Islet of Langerhans (tissue), 1 donor: Measurements from ENCODE around the gene LRRC7.

Experiments
- FAIRE-seq: peaks from one replicate; lab custom pipeline; 2011; peaks lifted over from hg19 to GRCh38; lab: Jason Lieb, UNC

Gene LRRC7

GRCh38 chr1:69567652-69568420, at the start of gene LRRC7:
Gene LRRC7 (plus strand): TSS chr1:69567922. CDS start chr1:69568640, 718 bp downstream.
- no peak for FAIRE-seq

DNA sequence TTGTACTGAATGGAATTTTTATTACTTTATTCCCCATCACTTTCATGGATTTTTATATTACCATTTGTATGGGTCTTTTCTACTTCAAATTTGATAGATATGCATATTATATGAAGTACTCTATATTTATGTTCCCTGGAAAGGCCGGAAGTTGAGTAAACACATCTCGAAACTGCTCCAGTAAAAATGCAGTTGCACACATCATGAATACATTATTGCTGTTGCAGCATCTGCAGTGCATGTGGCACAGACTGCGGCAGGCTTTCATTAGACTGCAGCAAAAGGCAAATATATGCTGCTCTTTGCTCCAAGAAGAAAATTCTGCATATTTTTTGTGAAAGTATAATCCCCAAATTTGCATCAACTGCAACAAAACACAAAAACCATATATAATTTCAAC, 48.7 kb upstream of the LRRC7 start:
- no peak for FAIRE-seq

- no peak for FAIRE-seq
Measured at GRCh38 chr1:69520326-69520725, 47.4 kb upstream of the LRRC7 start.

DNA sequence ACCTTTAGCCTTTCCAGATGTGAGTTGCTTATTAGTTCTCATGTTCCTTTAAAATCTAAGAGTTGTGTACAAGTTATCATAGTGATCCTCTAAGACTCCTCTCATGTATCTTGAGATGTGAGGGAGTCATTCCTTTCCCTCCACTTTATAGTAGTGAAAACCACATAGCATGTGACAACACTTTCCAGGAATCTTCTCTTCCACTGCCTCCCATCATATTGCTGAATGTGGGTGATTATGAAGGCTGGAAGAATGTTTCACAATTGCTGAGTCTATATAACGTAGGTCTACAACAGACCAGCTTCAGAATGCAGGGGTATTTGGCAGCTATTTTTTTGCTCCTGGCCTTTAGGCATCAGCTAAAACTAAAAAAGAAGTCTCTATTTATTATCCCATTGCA, 44.7 kb upstream of the LRRC7 start:
- no peak for FAIRE-seq

DNA sequence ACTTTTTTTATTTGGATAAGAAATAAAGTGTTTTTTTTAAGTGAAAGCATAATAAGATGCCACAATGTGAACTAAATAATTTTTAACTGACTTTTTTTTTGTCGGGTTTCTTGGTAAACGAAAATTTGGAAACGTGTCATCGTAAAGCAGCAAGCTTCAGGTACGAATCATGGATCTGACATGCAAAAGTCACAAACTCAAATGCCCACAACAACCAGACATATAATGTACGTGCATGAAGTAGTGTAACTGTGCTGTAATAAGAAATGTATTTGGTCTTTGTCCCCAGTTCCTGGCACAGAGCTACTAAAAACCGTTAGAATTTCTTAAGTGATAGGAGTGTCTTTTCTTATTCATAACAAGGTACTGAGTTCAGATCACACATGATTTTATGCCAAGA, 44.3 kb upstream of the LRRC7 start:
- no peak for FAIRE-seq

DNA sequence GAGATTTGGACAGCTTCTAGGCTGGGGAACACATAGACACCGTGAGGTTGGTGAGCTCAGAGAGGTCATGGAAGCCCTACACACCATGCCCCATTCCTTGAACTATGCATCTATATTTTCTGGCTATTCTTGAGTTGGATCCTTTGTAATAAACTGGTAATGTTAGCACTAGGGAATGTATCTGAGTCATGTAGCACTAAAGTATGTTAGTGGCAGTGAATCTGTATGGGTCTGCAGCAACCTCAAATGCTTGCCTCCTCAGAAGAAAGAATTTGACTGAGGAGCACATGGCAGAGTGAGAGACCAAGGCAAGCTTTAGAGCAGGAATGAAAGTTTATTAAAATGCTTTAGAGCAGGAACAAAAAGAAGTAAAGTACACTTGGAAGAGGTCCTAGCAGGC, 43.7 kb upstream of the LRRC7 start:
- FAIRE-seq: no peak

GRCh38 chr1:69527273-69527672, 40.4 kb upstream of the LRRC7 start:
- no peak for FAIRE-seq

- FAIRE-seq: no peak
Measured at GRCh38 chr1:69528376-69528775, 39.3 kb upstream of the LRRC7 start.

GRCh38 chr1:69533343-69533742, 34.4 kb upstream of the LRRC7 start:
- FAIRE-seq: no peak

DNA sequence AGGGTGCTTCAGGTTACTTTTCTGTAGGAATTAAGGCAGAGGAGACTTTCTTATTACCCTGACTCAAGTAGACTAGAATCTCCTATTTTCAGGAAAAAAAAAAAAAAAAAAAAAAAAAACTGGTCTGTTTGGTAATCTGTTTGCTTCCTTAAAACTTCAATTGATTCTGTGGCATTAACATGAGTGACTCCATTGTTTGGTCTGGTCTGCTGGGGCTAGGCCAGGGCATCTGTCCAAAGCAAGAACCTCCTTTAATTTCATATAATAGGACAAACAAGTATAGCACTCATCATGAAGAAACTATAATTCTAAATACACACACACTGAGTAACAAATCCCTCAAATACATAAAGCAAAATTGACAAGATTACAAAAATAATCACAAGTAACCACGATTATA, 32.9 kb upstream of the LRRC7 start:
- FAIRE-seq: no peak

DNA sequence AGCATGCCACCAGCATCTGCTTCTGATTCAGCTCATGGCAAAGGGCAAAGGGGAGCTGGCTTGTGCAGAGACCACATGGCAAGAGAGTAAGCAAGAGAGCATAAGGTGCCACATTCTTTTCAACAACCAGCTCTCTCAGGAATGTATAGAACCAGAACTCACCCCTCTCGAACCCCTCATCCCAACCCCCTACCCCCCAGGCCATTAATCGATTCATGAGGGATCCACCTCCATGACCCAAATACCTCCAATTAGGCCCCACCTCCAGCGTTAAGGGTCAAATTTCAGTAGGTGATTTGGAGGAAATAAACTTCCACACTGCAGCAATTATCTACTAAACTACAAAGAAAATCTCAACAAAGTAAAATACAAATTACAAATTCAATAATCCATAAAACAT, 32.2 kb upstream of the LRRC7 start:
- no peak for FAIRE-seq

GRCh38 chr1:69540052-69540451, 27.7 kb upstream of the LRRC7 start:
- no peak for FAIRE-seq

- no peak for FAIRE-seq
Measured at GRCh38 chr1:69551476-69552324, 16.0 kb upstream of the LRRC7 start.

- no peak for FAIRE-seq
Measured at GRCh38 chr1:69553726-69554125, 14.0 kb upstream of the LRRC7 start.

- no peak for FAIRE-seq
Measured at GRCh38 chr1:69568421-69569174, 876 bp downstream of the LRRC7 start.

DNA sequence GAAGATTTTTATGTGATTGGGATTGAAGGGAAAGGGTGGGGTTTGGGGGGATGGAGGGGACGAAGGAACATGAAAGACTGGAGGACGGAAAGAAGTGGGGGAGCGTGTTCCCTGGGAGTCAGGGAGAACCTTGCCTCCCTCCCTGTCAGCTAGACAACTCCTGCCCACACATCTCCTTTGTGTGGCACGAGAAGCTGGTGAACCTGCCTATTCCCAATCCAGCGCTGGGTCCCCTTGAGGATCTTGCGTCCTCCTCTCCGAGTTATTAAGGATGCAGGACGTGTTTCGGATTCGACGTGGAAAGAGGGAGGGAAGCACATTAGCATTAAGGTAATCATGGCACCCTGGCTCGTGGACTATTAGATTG, 1.4 kb downstream of the LRRC7 start:
- no peak for FAIRE-seq

- no peak for FAIRE-seq
Measured at GRCh38 chr1:69569576-69570328, 2.0 kb downstream of the LRRC7 start.

DNA sequence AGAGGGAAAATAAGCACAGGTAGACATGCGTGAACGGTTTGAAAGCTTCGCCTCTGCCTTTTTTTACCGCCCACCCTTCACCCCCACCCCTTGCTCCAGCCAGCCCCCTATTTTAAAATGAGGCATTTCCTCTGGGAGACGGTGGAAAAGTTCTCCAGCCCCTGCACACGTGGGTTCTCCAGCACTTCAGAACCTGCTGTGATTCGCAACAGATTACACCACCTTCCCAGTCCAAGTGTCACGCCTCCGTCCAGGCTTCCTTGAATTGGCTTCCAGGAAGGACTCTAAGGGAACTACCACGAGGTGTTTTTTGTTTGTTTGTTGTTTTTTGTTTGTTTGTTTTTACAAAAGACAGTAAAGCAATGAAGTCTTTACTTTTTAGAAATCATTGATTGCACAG, 2.6 kb downstream of the LRRC7 start:
- FAIRE-seq: no peak

DNA sequence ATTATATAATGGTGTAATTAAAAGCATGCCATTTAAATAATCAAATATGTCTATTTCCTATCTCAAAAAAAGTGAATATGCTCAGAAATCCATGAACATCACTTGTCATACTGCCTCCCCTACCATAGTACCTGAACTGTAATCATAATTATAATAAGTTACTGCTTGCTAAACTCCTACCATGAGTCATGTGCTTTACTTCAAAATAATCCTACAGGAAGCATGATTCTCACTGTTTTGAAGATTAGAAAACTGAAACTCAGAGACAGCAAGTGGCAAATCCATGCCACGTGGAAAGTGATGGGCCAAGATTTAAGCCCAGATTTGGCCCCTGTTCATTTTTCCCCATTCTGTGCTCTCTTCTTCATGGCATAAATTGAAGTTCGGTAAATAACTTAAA, 5.2 kb downstream of the LRRC7 start:
- FAIRE-seq: no peak

DNA sequence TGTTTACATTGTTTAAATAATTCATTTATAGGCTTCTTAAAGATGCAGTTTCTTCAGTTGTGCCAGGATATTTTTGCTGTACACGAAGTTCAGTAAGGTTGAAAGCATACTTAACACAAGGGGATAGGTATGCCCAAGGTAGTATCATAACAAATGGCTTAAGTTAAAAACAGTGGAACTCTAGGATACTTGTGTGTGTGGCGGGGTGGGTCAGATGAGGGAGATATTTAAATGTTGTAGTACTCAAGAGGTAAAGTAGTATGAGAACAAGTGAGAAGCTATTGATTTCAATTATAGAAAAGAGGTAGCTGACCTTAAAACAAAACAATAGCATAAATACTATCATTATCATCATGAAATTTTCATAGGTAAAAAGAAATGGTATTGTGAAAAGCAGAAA, 6.2 kb downstream of the LRRC7 start:
- no peak for FAIRE-seq

DNA sequence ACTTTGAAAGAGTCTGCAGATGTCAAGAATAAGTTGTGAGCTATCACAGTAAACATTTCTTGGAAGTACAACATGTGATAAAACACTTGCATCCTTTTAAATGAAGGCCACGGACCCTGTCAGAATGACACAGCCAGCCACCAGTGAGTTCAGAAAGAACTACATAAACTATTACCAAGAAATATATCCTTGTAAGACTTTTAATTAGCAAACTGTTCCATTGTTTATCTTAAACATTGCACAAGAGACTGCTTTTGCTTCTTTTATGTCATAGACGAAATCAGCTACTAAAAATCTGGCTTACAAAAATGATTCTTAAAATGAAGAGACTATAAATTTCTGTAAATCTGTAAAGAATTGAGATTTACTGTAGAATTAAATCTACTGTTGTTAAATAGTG, 17.9 kb downstream of the LRRC7 start:
- FAIRE-seq: no peak

- no peak for FAIRE-seq
Measured at GRCh38 chr1:69587391-69587790, 19.7 kb downstream of the LRRC7 start.
